Psoas muscle (tissue), 8 donors: ENCODE data around the gene REEP2. TPM values are rescaled to one million over a fixed set of nuclear protein-coding genes. Genes with fewer than 3 reads are reported as not detected.

Experiments
- ATAC-seq, 4 donors: fragments of 200-7000 bp; cut with Tn5 transposase; one replicate each; pipeline ENCODE4 v1.9.1; 2020; ENCODE audit warnings: moderate library complexity in 3 of 4, mild to moderate bottlenecking in 2 of 4
- DNase-seq, 2 donors: peaks; one replicate each; pipeline ENCODE4 v3.0.0-alpha.2; 2020
- H3K27ac ChIP-seq: fragments of 200-600 bp; one replicate; pipeline ENCODE4 v1.8.0; 2022
- H3K27me3 ChIP-seq, 3 donors: fragments of 200-600 bp in 1 of 3; one replicate each; pipeline versions ENCODE4 v1.6.1 to v1.8.0; 2013 to 2022; ENCODE audit warnings: low read length in 2 of 3, mild to moderate bottlenecking in 2 of 3, moderate library complexity in 1 of 3; ENCODE audit not compliant: insufficient read depth in 3 of 3
- H3K36me3 ChIP-seq, 2 donors: fragments of 200-600 bp in 1 of 2; one replicate each; pipeline versions ENCODE4 v1.6.1 to v1.8.0; 2013 to 2022; ENCODE audit warnings: low read depth in 1 of 2, mild to moderate bottlenecking in 1 of 2, moderate library complexity in 1 of 2; ENCODE audit not compliant: insufficient read depth in 1 of 2
- H3K4me1 ChIP-seq: fragments of 200-600 bp; one replicate; pipeline ENCODE4 v1.8.0; 2022
- H3K4me3 ChIP-seq: fragments of 200-600 bp; one replicate; pipeline ENCODE4 v1.8.0; 2022; ENCODE audit warnings: mild to moderate bottlenecking
- H3K9me3 ChIP-seq: fragments of 200-600 bp; one replicate; pipeline ENCODE4 v1.8.0; 2022
- WGBS, 3 donors: extraction: QIAGEN DNeasy Blood & Tissue Kit; methylation state at CpG; one replicate each; pipeline versions ENCODE4 v1.1.6 to v1.1.7; 2013; 5-methylcytosine and 5-hydroxymethylcytosine counted together
- intact Hi-C, 2 donors: fragments of 100-400 bp; cut with DNase I; formaldehyde crosslinking; loops; one replicate each; pipeline versions ENCODE4 v1.11.0 to v1.14.2; 2022
- polyA plus RNA-seq, 3 donors: library from polyadenylated mRNA; stranded (reverse); fragments of 200-250 nt; gene quantifications; one replicate each; pipeline ENCODE4 v1.2.3, GENCODE V29; 2013
- total RNA-seq, 4 donors: library from RNA; stranded (reverse); fragmentation: NEBNext Ultra II Directional in 2 of 4; extraction: Animal tissue kit (Norgen Biotek cat#: 25700) in 2 of 4; gene quantifications; one replicate each; pipeline versions ENCODE4 v1.2.1 to v1.2.4, GENCODE V29; 2021 to 2023
- TF ChIP-seq, protein P1 (sequence below): fragments of 200-600 bp; IDR thresholded peaks from one replicate; pipeline ENCODE4 v1.8.0; 2022; ENCODE audit warnings: antibody characterized with exemption
- donor health status: healthy with polysubstance abuse.
- donor health status: DM: no; HTN: no; CAD: no; lungs with moderate emphysema.
- donor health status: Bipolar disorder and iron deficiency.
- donor health status: healthy.
- donor health status: DM: yes; HTN: yes; CAD: no.
- donor health status: DM: no; HTN: no; CAD: no.
- donor health status: DM: no; HTN: no; CAD: no.
- donor health status: DM: yes; HTN: yes; CAD: no.

The REEP2 gene
- total and polyA plus RNA-seq, 7 donors: 0.85 to 6.6 (median 2.4) TPM

DNA sequence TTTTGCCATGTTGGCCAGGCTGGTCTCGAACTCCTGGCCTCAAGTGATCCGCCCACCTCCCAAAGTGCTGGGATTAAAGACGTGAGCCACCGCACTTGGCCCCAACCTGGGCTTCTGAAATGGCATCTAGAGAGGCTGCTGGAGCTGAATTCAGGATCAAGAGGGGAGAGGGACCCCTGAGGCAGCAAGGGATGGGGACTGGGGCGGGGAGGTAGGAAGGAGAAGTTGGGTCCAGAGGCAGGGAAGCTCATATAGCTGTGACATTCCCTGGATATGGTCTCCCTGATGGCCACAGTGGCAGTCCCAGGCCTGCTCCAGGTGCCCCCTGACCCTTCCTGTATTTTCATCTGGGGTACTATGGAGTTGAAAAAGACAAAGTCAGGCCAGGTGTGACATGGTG is 12.1 kb downstream of the REEP2 start:
- TF ChIP-seq, protein P1, sequence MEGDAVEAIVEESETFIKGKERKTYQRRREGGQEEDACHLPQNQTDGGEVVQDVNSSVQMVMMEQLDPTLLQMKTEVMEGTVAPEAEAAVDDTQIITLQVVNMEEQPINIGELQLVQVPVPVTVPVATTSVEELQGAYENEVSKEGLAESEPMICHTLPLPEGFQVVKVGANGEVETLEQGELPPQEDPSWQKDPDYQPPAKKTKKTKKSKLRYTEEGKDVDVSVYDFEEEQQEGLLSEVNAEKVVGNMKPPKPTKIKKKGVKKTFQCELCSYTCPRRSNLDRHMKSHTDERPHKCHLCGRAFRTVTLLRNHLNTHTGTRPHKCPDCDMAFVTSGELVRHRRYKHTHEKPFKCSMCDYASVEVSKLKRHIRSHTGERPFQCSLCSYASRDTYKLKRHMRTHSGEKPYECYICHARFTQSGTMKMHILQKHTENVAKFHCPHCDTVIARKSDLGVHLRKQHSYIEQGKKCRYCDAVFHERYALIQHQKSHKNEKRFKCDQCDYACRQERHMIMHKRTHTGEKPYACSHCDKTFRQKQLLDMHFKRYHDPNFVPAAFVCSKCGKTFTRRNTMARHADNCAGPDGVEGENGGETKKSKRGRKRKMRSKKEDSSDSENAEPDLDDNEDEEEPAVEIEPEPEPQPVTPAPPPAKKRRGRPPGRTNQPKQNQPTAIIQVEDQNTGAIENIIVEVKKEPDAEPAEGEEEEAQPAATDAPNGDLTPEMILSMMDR: no peak
- Histone ChIP-seq H3K9me3 (no peaks in the 10 kb centered on the region), H3K27me3 (no peaks in the 10 kb centered on the region), H3K27ac (no peak overlapping the region), H3K4me3 (no peak overlapping the region), H3K36me3 (no peaks in the 10 kb centered on the region), H3K4me1 (no peaks in the 10 kb centered on the region)
- DNase-seq: peak in 1 of 2 donors; percentile 2
- ATAC-seq: no peak
- intact Hi-C loops: loop anchor here (1.0 to 5.0 kb wide), 3 partner anchors 52 to 96 kb away; no protein-coding TSS in a partner anchor
- WGBS, 3 donors: 95 to 99% (median 96%) methylated on average over 5 of the region's 5 CpGs

DNA sequence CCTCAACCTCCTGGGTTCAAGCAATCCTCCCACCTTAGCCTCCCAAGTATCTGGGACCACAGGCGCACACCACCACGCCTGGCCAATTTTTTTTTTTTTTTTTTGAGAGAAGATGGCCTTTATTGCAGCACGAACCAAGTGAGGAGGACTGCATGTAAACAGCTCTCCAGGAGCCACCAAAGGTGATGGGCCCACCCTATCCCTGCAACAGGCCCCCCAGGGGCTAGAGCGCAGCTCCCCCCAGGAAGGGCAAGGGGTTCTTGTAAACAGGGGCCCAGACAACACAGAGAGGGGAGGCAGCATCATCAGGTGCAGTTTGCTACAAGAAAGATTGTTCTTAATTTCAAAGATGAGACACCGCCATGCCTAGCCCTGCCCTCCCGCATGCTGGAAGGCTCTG is 13.9 kb downstream of the REEP2 start:
- Histone ChIP-seq H3K27ac (no peak overlapping the region), H3K36me3 (no peaks in the 10 kb centered on the region), H3K27me3 (no peaks in the 10 kb centered on the region), H3K4me3 (no peak overlapping the region), H3K4me1 (no peaks in the 10 kb centered on the region), H3K9me3 (no peaks in the 10 kb centered on the region)
- intact Hi-C loops: loop anchor here in 1 of 2 donors (5.0 kb wide), 1 partner anchor 95 kb away; no protein-coding TSS in a partner anchor
- ATAC-seq: no peak
- DNase-seq: peak in 1 of 2 donors; percentile 32
- TF ChIP-seq, protein P1: no peak
- WGBS, 3 donors: 91 to 96% (median 94%) methylated on average over 6 of the region's 6 CpGs

DNA sequence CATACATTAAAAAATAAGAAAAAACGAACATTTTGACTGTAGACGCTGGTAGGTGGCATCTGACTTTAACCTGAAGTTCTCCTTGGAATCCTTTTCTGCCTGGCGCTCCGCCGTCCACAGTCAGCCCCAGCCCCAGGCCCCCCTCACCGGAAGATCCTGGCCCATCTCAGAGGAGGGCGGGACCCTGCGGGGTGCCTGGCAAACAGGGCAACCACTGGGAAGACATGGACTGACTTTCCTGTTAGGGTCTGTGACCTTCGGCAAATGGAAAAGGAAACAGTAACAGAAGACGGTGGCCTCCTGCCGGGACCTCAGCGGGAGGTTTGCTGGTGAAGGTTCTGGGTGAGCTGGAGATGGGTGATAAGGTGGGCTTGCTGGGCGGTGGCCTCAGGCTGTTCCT is 14.7 kb downstream of the REEP2 start:
- H3K36me3 ChIP-seq: no peaks in the 10 kb centered on the region
- H3K27me3 ChIP-seq: no peaks in the 10 kb centered on the region
- H3K4me3 ChIP-seq: no peak overlapping the region
- TF ChIP-seq, protein P1: no peak
- WGBS, 3 donors: 86 to 92% (median 92%) methylated on average over 13 of the region's 13 CpGs
- DNase-seq (peak; percentile 2 to 30), ATAC-seq (no peak)
- H3K27ac ChIP-seq: no peak overlapping the region
- no peaks in the 10 kb centered on the region for H3K4me1 ChIP-seq
- no peaks in the 10 kb centered on the region for H3K9me3 ChIP-seq
- intact Hi-C loops: loop anchor here in 1 of 2 donors (5.0 kb wide), 1 partner anchor 94 kb away; no protein-coding TSS in a partner anchor

DNA sequence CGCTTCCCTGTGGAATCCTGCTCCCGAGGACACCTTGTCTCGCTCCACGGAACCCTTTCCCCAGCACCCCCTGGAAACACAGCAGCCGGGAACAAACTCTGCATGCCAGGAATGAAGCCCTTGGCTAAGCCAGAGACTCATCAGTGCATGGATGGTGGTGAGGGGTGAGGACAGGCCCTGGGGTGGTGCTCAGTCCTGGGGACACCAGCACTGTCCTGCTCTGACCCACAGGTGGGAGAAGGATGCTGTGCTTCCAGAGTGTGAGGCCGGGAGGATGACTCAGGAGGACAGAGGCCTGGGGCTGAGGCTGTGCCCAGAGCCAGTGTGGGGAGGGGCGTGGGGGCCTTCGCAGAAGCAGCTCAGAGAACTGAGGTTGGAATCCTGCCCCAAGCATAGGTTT is 15.3 kb downstream of the REEP2 start:
- no peaks in the 10 kb centered on the region for H3K27me3 ChIP-seq
- intact Hi-C loops: loop anchor here in 1 of 2 donors (5.0 kb wide), 1 partner anchor 93 kb away; no protein-coding TSS in a partner anchor
- no peak overlapping the region for H3K4me3 ChIP-seq
- H3K27ac ChIP-seq: no peak overlapping the region
- TF ChIP-seq, protein P1: no peak
- 84 to 93% (median 89%) methylated on average over 8 of the region's 8 CpGs for WGBS, 3 donors
- H3K9me3 ChIP-seq: no peaks in the 10 kb centered on the region
- ATAC-seq (no peak), DNase-seq (peak in 1 of 2 donors; percentile 42)
- no peaks in the 10 kb centered on the region for H3K36me3 ChIP-seq
- H3K4me1 ChIP-seq: no peaks in the 10 kb centered on the region
